ENCODE data around the gene MEPE. TPM values are rescaled to one million over a fixed set of nuclear protein-coding genes. Genes with fewer than 3 reads are reported as not detected.

MEPE gene
- total RNA-seq, 1 experiment from 2014 or later = not detected

- Mint-ChIP-seq H3K36me3 (no peaks in the 10 kb centered on the region), H3K27me3 (ENCODE audit: low read depth) (no peaks in the 10 kb centered on the region), H3K4me3 (no peak overlapping the region), H3K9me3 (peaks cover 6% of the 10 kb centered on the region; the same call in 1 of the 2 replicates), H3K27ac (no peak overlapping the region), H3K4me1 (peaks cover 21% of the 10 kb centered on the region)
- ChIA-PET POLR2A (no interaction called here), CTCF (interaction anchor here (1.2 kb wide), 1 partner anchor 14 kb away, joined by 3 read pairs; no protein-coding TSS in a partner anchor)
- no peak for ATAC-seq
- no peak for DNase-seq (ENCODE audit: low spot score)
- no peak for TF ChIP-seq IRF1 (CRISPR knock-in tag; IDR thresholded peaks at IDR 0.05)
- TF ChIP-seq HMGA2 (CRISPR knock-in tag; IDR thresholded peaks at IDR 0.05) = no peak
- no peak for TF ChIP-seq JUN (CRISPR knock-in tag; IDR thresholded peaks at IDR 0.05)
- no peak for TF ChIP-seq JAZF1 (CRISPR knock-in tag; IDR thresholded peaks at IDR 0.05)
- no peak for TF ChIP-seq NR3C1 (CRISPR knock-in tag; conservative IDR thresholded peaks at IDR 0.05; ENCODE audit: low read depth)
- no peak for TF ChIP-seq SMAD4 (CRISPR knock-in tag; IDR thresholded peaks at IDR 0.05)
- no peak for TF ChIP-seq ZNF396 (CRISPR knock-in tag; IDR thresholded peaks at IDR 0.05; ENCODE audit: borderline replicate concordance)
- no peak for TF ChIP-seq ZNF416 (CRISPR knock-in tag; IDR thresholded peaks at IDR 0.05)
- TF ChIP-seq ZNF232 (CRISPR knock-in tag; IDR thresholded peaks at IDR 0.05) = no peak
- no peak for TF ChIP-seq PRDM15 (CRISPR knock-in tag; IDR thresholded peaks at IDR 0.05)
- no peak for TF ChIP-seq PRRX2 (CRISPR knock-in tag; IDR thresholded peaks at IDR 0.05)
- TF ChIP-seq, protein P1, sequence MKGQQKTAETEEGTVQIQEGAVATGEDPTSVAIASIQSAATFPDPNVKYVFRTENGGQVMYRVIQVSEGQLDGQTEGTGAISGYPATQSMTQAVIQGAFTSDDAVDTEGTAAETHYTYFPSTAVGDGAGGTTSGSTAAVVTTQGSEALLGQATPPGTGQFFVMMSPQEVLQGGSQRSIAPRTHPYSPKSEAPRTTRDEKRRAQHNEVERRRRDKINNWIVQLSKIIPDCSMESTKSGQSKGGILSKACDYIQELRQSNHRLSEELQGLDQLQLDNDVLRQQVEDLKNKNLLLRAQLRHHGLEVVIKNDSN (CRISPR knock-in tag; IDR thresholded peaks at IDR 0.05) = no peak
- TF ChIP-seq ZNF138 (CRISPR knock-in tag; conservative IDR thresholded peaks at IDR 0.05) = no peak
- TF ChIP-seq ZNF317 (CRISPR knock-in tag; IDR thresholded peaks at IDR 0.05; ENCODE audit: borderline replicate concordance, low read depth) = no peak
- no peak for TF ChIP-seq GRHL2 (CRISPR knock-in tag; IDR thresholded peaks at IDR 0.05; ENCODE audit: insufficient replicate concordance, severe bottlenecking)
- no peak for TF ChIP-seq TEAD4 (CRISPR knock-in tag; IDR thresholded peaks at IDR 0.05)
- no peak for TF ChIP-seq OVOL2 (CRISPR knock-in tag; IDR thresholded peaks at IDR 0.05; ENCODE audit: borderline replicate concordance)
Measured at GRCh38 chr4:87834401-87834800, 1.6 kb downstream of the MEPE start.

DNA sequence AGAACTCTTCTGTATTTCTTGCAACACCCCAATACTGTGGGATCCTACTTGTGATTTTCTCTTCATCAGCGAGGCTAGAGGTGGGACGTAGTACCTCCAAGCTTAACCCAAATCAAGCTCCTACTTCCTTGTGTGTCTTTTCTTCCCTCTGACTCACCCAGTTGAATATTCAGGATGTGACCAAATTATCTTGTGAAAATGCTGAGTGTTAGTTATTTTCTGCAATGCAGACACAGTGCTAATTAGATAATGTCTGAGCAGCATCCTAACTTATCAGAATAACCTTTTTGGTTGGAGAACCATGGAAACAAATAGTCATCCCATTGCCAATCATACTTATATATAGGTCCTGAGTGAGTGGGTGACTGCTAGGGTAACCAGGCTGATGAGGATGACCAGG lies 2.4 kb downstream of the MEPE start:
- no peak overlapping the region for H3K4me3 Mint-ChIP-seq
- DNase-seq (ENCODE audit: low spot score) (no peak), ATAC-seq (no peak)
- H3K27ac Mint-ChIP-seq = no peak overlapping the region
- ChIA-PET POLR2A (no interaction called here), CTCF (no interaction called here)
- peaks cover 25% of the 10 kb centered on the region for H3K4me1 Mint-ChIP-seq
- H3K36me3 Mint-ChIP-seq = no peaks in the 10 kb centered on the region
- no peaks in the 10 kb centered on the region for H3K27me3 Mint-ChIP-seq (ENCODE audit: low read depth)
- peaks cover 2% of the 10 kb centered on the region; the same call in 1 of the 2 replicates for H3K9me3 Mint-ChIP-seq
- TF ChIP-seq ETV6 (CRISPR knock-in tag; IDR thresholded peaks at IDR 0.05) (no peak), CREB1 (CRISPR knock-in tag; IDR thresholded peaks at IDR 0.05) (no peak), NR3C1 (CRISPR knock-in tag; conservative IDR thresholded peaks at IDR 0.05; ENCODE audit: low read depth) (no peak), FOXJ3 (CRISPR knock-in tag; IDR thresholded peaks at IDR 0.05; ENCODE audit: borderline replicate concordance) (no peak), NFE2L1 (CRISPR knock-in tag; IDR thresholded peaks at IDR 0.05) (no peak), TCF7 (CRISPR knock-in tag; IDR thresholded peaks at IDR 0.05; ENCODE audit: low read depth) (no peak), NFATC4 (CRISPR knock-in tag; IDR thresholded peaks at IDR 0.05) (no peak), CDX4 (CRISPR knock-in tag; IDR thresholded peaks at IDR 0.05; ENCODE audit: borderline replicate concordance) (no peak), SMAD4 (CRISPR knock-in tag; IDR thresholded peaks at IDR 0.05) (no peak)
- TF ChIP-seq, protein P2, sequence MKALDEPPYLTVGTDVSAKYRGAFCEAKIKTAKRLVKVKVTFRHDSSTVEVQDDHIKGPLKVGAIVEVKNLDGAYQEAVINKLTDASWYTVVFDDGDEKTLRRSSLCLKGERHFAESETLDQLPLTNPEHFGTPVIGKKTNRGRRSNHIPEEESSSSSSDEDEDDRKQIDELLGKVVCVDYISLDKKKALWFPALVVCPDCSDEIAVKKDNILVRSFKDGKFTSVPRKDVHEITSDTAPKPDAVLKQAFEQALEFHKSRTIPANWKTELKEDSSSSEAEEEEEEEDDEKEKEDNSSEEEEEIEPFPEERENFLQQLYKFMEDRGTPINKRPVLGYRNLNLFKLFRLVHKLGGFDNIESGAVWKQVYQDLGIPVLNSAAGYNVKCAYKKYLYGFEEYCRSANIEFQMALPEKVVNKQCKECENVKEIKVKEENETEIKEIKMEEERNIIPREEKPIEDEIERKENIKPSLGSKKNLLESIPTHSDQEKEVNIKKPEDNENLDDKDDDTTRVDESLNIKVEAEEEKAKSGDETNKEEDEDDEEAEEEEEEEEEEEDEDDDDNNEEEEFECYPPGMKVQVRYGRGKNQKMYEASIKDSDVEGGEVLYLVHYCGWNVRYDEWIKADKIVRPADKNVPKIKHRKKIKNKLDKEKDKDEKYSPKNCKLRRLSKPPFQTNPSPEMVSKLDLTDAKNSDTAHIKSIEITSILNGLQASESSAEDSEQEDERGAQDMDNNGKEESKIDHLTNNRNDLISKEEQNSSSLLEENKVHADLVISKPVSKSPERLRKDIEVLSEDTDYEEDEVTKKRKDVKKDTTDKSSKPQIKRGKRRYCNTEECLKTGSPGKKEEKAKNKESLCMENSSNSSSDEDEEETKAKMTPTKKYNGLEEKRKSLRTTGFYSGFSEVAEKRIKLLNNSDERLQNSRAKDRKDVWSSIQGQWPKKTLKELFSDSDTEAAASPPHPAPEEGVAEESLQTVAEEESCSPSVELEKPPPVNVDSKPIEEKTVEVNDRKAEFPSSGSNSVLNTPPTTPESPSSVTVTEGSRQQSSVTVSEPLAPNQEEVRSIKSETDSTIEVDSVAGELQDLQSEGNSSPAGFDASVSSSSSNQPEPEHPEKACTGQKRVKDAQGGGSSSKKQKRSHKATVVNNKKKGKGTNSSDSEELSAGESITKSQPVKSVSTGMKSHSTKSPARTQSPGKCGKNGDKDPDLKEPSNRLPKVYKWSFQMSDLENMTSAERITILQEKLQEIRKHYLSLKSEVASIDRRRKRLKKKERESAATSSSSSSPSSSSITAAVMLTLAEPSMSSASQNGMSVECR (CRISPR knock-in tag; IDR thresholded peaks at IDR 0.05; ENCODE audit: borderline replicate concordance) = no peak

Measured in WTC11 (cell line).